ES-I3 (cell line): Measurements from ENCODE around the gene SAP130.
"Not testable (repeated sequence)": the region's sequence is repeated elsewhere in the genome, so short reads cannot be mapped to it uniquely, and the experiment has no call there.

Source experiments
- H3K36me3 ChIP-seq: 2 replicates; pipeline ENCODE4 v1.6.1; 2013; ENCODE audit warnings: mild to moderate bottlenecking, low read length, control low read depth, moderate library complexity; ENCODE audit not compliant: insufficient read depth
- H3K4me1 ChIP-seq: 2 replicates; pipeline ENCODE4 v1.6.1; 2013; ENCODE audit warnings: mild to moderate bottlenecking, control low read depth, low read length; ENCODE audit not compliant: insufficient read depth
- H3K9ac ChIP-seq: 2 replicates; pipeline ENCODE4 v1.6.1; 2013; ENCODE audit warnings: low read depth, mild to moderate bottlenecking, low read length, moderate library complexity
- H3K9me3 ChIP-seq: 2 replicates; pipeline ENCODE4 v1.6.1; 2013; ENCODE audit warnings: mild to moderate bottlenecking, low read length, moderate library complexity; ENCODE audit not compliant: control insufficient read depth, insufficient read depth

The SAP130 gene

GRCh38 chr2:127910415-127910814 is 117.4 kb downstream of the SAP130 start:
- Histone ChIP-seq H3K36me3 (no peaks in the 10 kb centered on the region), H3K9ac (no peak overlapping the region), H3K9me3 (no peaks in the 10 kb centered on the region), H3K4me1 (no peaks in the 10 kb centered on the region)

- H3K36me3 ChIP-seq, result no peaks in the 10 kb centered on the region
Measured at GRCh38 chr2:127909019-127909418, 118.8 kb downstream of the SAP130 start.

DNA sequence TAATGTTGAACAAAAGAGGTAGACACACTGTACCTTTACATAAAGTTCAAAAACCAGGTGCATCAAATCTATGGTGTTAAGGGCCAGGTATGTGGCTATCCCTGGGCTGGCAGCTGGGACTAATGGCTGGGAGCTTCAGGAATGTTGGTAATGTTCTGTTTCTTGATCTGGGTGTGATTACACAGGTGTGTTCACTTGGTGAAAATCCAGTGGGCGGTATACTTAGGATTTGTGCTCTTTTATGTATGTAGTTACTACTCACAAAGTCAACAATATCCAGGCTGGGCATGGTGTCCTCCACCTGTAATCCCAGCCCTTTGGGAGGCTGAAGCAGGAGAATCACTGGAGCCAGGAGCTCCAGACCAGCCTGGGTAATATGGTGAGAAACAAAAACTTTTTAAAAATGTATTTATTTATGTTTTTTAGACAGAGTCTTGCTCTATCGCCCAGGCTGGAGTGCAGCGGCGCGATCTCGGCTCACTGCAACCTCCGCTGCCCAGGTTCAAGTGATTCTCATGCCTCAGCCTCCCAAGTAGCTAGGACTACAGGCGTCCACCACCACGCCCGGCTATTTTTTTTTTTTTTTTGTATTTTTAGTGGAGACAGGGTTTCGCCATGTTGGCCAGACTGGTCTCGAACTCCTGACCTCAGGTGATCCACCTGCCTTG is 120.0 kb downstream of the SAP130 start:
- H3K4me1 ChIP-seq, H3K9me3 ChIP-seq, H3K36me3 ChIP-seq, H3K9ac ChIP-seq: not testable (repeated sequence)

More at GRCh38 chr2:127909019-127909418, 118.8 kb downstream of the SAP130 start:
- H3K9ac ChIP-seq, result no peak overlapping the region
- H3K9me3 ChIP-seq, result no peaks in the 10 kb centered on the region
- no peaks in the 10 kb centered on the region for H3K4me1 ChIP-seq

- no peak overlapping the region for H3K9ac ChIP-seq
- no peaks in the 10 kb centered on the region for H3K9me3 ChIP-seq
- no peaks in the 10 kb centered on the region for H3K4me1 ChIP-seq
- H3K36me3 ChIP-seq, result no peaks in the 10 kb centered on the region
Measured at GRCh38 chr2:127906206-127906926, 121.5 kb downstream of the SAP130 start.

GRCh38 chr2:127901339-127902056 is 126.4 kb downstream of the SAP130 start:
- H3K4me1 ChIP-seq, result no peaks in the 10 kb centered on the region
- H3K9me3 ChIP-seq, result no peaks in the 10 kb centered on the region
- no peak overlapping the region for H3K9ac ChIP-seq
- no peaks in the 10 kb centered on the region for H3K36me3 ChIP-seq

- H3K9ac ChIP-seq, result no peak overlapping the region
Measured at GRCh38 chr2:127897531-127898211, 130.2 kb downstream of the SAP130 start.

GRCh38 chr2:127893494-127893893 is 134.4 kb downstream of the SAP130 start:
- no peak overlapping the region for H3K9ac ChIP-seq
- H3K4me1 ChIP-seq, result peaks cover 14% of the 10 kb centered on the region
- no peaks in the 10 kb centered on the region for H3K9me3 ChIP-seq
- H3K36me3 ChIP-seq, result no peaks in the 10 kb centered on the region

More at GRCh38 chr2:127897531-127898211, 130.2 kb downstream of the SAP130 start:
- Histone ChIP-seq H3K36me3 (no peaks in the 10 kb centered on the region), H3K9me3 (no peaks in the 10 kb centered on the region), H3K4me1 (peaks cover 9% of the 10 kb centered on the region)

DNA sequence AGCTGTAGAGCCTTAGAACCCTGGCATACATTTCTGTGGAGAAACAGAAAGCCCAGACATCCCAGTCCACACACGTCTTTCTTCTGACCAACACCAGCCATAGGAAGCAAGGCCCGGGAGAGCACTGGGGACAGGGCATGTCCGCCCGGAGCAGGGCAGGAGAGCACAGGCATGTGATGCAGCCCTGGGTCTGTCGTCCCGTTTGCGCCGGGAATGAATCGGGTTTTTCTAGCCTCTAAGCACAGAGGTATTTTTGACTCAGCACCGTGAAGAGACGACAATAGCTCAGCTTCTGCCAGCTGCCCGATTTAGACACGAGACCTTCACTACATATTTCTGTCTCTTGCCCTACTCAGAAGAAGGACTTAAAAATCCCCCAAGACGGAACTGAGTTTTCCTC is 134.8 kb downstream of the SAP130 start:
- Histone ChIP-seq H3K36me3 (no peaks in the 10 kb centered on the region), H3K4me1 (peaks cover 14% of the 10 kb centered on the region), H3K9me3 (no peaks in the 10 kb centered on the region), H3K9ac (no peak overlapping the region)

DNA sequence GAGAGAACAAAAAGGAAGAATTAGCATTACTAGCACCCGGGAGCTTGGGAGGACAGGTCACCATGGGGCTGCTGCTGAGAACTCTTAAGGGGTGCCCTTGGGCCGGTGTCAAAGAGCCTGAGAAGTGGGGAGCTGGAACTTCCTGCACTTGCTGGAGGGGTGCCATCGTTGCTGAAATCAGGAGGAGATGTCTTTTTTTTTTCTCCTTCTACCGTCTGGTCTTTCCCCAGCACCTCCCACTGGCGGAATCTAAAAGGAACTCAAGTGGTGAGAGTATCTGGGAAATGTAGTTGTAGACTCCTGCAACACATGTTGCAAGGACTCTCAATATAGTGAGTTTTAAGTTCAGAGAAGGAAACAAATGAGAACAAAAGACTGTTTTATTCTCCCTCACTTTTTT is 136.0 kb downstream of the SAP130 start:
- no peaks in the 10 kb centered on the region for H3K9me3 ChIP-seq
- H3K36me3 ChIP-seq, result no peaks in the 10 kb centered on the region
- H3K9ac ChIP-seq, result no peak overlapping the region
- peaks cover 14% of the 10 kb centered on the region for H3K4me1 ChIP-seq
